IMR-90 (cell line): ENCODE results near the gene PGF. TPM values are rescaled to one million over a fixed set of nuclear protein-coding genes. Genes with fewer than 3 reads are reported as not detected.

Experiments
- ATAC-seq: fragments of 200-7000 bp; cut with Tn5 transposase; 2 replicates; pipeline ENCODE4 v1.9.1; 2020; ENCODE audit warnings: low read depth, mild to moderate bottlenecking, moderate library complexity
- BruUV-seq: library from RNA; stranded (reverse); fragments of 400-500 nt; replicated peaks from 2 replicates; lab custom pipeline; 2021; lab: Mats Ljungman, UMichigan
- CTCF ChIA-PET: fragments of 300-600 bp; formaldehyde crosslinking; extraction: SDS; loops from one replicate; lab custom pipeline; 2021; ENCODE audit warnings: antibody characterized with exemption; lab: Yijun Ruan, JAX
- POLR2A ChIA-PET: fragments of 300-600 bp; sonication (Branson Sonifier 250); formaldehyde crosslinking; loops from one replicate; lab custom pipeline; 2022; ENCODE audit warnings: antibody characterized with exemption; ENCODE audit not compliant: unreplicated experiment; lab: Charles Lee
- DNase-seq: peaks from one replicate; pipeline ENCODE4 v3.0.0; 2013
- H2AFZ ChIP-seq: replicated peaks from 2 replicates; pipeline ENCODE3; 2013; ENCODE audit warnings: low read length, mild to moderate bottlenecking; ENCODE audit not compliant: poor library complexity
- H2AK5ac ChIP-seq: 2 replicates; pipeline ENCODE4 v1.6.1; 2013; ENCODE audit warnings: low read depth, low read length, inconsistent platforms
- H2AK9ac ChIP-seq: replicated peaks from 2 replicates; pipeline ENCODE3; 2013; ENCODE audit warnings: mild to moderate bottlenecking, low read depth, low read length, moderate library complexity; ENCODE audit not compliant: poor library complexity
- H2BK120ac ChIP-seq: 2 replicates; pipeline ENCODE4 v1.6.1; 2013; ENCODE audit warnings: low read depth, low read length, inconsistent platforms
- H2BK15ac ChIP-seq: 3 replicates; pipeline ENCODE4 v1.6.1; 2013; ENCODE audit warnings: low read depth, low read length, inconsistent platforms
- H2BK20ac ChIP-seq: 2 replicates; pipeline ENCODE4 v1.6.1; 2013; ENCODE audit warnings: low read depth, mild to moderate bottlenecking, inconsistent platforms, low read length, moderate library complexity
- H2BK5ac ChIP-seq: 2 replicates; pipeline ENCODE4 v1.6.1; 2013; ENCODE audit warnings: mild to moderate bottlenecking, low read depth, low read length, inconsistent platforms; ENCODE audit not compliant: poor library complexity, severe bottlenecking
- H3K14ac ChIP-seq: replicated peaks from 2 replicates; pipeline ENCODE4 v1.6.1; 2013; ENCODE audit warnings: low read depth, low read length, inconsistent platforms
- H3K18ac ChIP-seq: 2 replicates; pipeline ENCODE4 v1.6.1; 2013; ENCODE audit warnings: low read depth, low read length, control low read depth
- H3K23ac ChIP-seq: 2 replicates; pipeline ENCODE4 v1.6.1; 2013; ENCODE audit warnings: low read depth, low read length, inconsistent platforms
- H3K27ac ChIP-seq: 2 replicates; pipeline ENCODE4 v1.5.1; 2013; ENCODE audit warnings: mild to moderate bottlenecking, control low read depth, low read length; ENCODE audit not compliant: insufficient read depth
- H3K27me3 ChIP-seq: 2 replicates; pipeline ENCODE4 v1.6.1; 2013; ENCODE audit warnings: low read length; ENCODE audit not compliant: control insufficient read depth, insufficient read depth
- H3K36me3 ChIP-seq: 2 replicates; pipeline ENCODE4 v1.6.1; 2013; ENCODE audit warnings: low read length, mixed read lengths; ENCODE audit not compliant: control insufficient read depth, insufficient read depth
- H3K4ac ChIP-seq: 2 replicates; pipeline ENCODE4 v1.6.1; 2013; ENCODE audit warnings: low read depth, low read length, inconsistent platforms
- H3K4me1 ChIP-seq: 2 replicates; pipeline ENCODE4 v1.6.1; 2013; ENCODE audit warnings: low read length, mixed read lengths; ENCODE audit not compliant: control insufficient read depth, insufficient read depth
- H3K4me2 ChIP-seq: 2 replicates; pipeline ENCODE4 v1.6.1; 2013; ENCODE audit warnings: low read depth, mild to moderate bottlenecking, control low read depth, low read length, moderate library complexity
- H3K4me3 ChIP-seq: 2 replicates; pipeline ENCODE4 v1.5.1; 2013; ENCODE audit warnings: low read depth, mild to moderate bottlenecking, control low read depth, low read length, moderate library complexity; ENCODE audit not compliant: insufficient read depth
- H3K56ac ChIP-seq: 2 replicates; pipeline ENCODE4 v1.6.1; 2013; ENCODE audit warnings: low read length, inconsistent platforms; ENCODE audit not compliant: insufficient read depth; ENCODE audit errors: extremely low read depth
- H3K79me1 ChIP-seq, 2 experiments: 2 replicates each; pipeline ENCODE4 v1.6.1; 2013; ENCODE audit warnings: low read length in 2 of 2, inconsistent platforms in 1 of 2, low read depth in 1 of 2
- H3K9ac ChIP-seq: 2 replicates; pipeline ENCODE4 v1.6.1; 2013; ENCODE audit warnings: low read depth, low read length, control low read depth
- H3K9me1 ChIP-seq: 2 replicates; pipeline ENCODE4 v1.6.1; 2013; ENCODE audit warnings: low read length, inconsistent platforms; ENCODE audit not compliant: insufficient read depth
- H3K9me3 ChIP-seq: 2 replicates; pipeline ENCODE4 v1.6.1; 2013; ENCODE audit warnings: low read length; ENCODE audit not compliant: control insufficient read depth, insufficient read depth
- H4K20me1 ChIP-seq: 2 replicates; pipeline ENCODE4 v1.6.1; 2013; ENCODE audit warnings: low read length, inconsistent platforms; ENCODE audit not compliant: insufficient read depth
- H4K5ac ChIP-seq: 2 replicates; pipeline ENCODE4 v1.6.1; 2013; ENCODE audit warnings: mild to moderate bottlenecking, low read depth, low read length, control low read depth
- H4K8ac ChIP-seq, 2 experiments: 2 replicates each; pipeline ENCODE4 v1.6.1; 2013; ENCODE audit warnings: low read depth in 2 of 2, low read length in 2 of 2, control low read depth in 1 of 2, inconsistent platforms in 1 of 2
- H4K91ac ChIP-seq: 2 replicates; pipeline ENCODE4 v1.6.1; 2013; ENCODE audit warnings: low read depth, low read length, inconsistent platforms; ENCODE audit not compliant: insufficient read depth
- BHLHE40 ChIP-seq: fragments of 150-350 bp; IDR thresholded peaks from 2 replicates; pipeline ENCODE4 v1.6.1; 2016; ENCODE audit warnings: mild to moderate bottlenecking, low read depth, low read length
- CEBPB ChIP-seq: IDR thresholded peaks from 2 replicates; pipeline ENCODE4 v1.6.1; 2012; ENCODE audit warnings: low read depth, low read length, improper control_type of control experiment
- CHD1 ChIP-seq: IDR thresholded peaks from 2 replicates; pipeline ENCODE4 v1.6.1; 2012; ENCODE audit warnings: low read depth, low read length, improper control_type of control experiment
- ELK1 ChIP-seq: fragments of 150-350 bp; IDR thresholded peaks from 2 replicates; pipeline ENCODE4 v1.6.1; 2016; ENCODE audit warnings: low read depth, mild to moderate bottlenecking, low read length, moderate library complexity, borderline replicate concordance
- FOS ChIP-seq: fragments of 150-350 bp; IDR thresholded peaks from 2 replicates; pipeline ENCODE4 v1.6.1; 2016; ENCODE audit warnings: low read depth, low read length
- MAFK ChIP-seq: IDR thresholded peaks from 2 replicates; pipeline ENCODE4 v1.6.1; 2012; ENCODE audit warnings: low read depth, low read length, improper control_type of control experiment
- MAZ ChIP-seq: IDR thresholded peaks from 2 replicates; pipeline ENCODE4 v1.6.1; 2012; ENCODE audit warnings: low read depth, mild to moderate bottlenecking, low read length, improper control_type of control experiment, moderate library complexity, borderline replicate concordance
- MXI1 ChIP-seq: IDR thresholded peaks from 2 replicates; pipeline ENCODE4 v1.6.1; 2012; ENCODE audit warnings: low read depth, mild to moderate bottlenecking, low read length, moderate library complexity, borderline replicate concordance
- NFE2L2 ChIP-seq: fragments of 150-350 bp; IDR thresholded peaks from 2 replicates; pipeline ENCODE4 v1.6.1; 2016; ENCODE audit warnings: low read depth, mild to moderate bottlenecking, low read length
- POLR2A ChIP-seq: IDR thresholded peaks from 2 replicates; pipeline ENCODE4 v1.6.1; 2012; ENCODE audit warnings: mild to moderate bottlenecking, low read depth, low read length
- RAD21 ChIP-seq: IDR thresholded peaks from 2 replicates; pipeline ENCODE4 v1.6.1; 2012; ENCODE audit warnings: low read length, improper control_type of control experiment
- RFX5 ChIP-seq: IDR thresholded peaks from 2 replicates; pipeline ENCODE4 v1.8.0; 2012; ENCODE audit warnings: low read depth, mild to moderate bottlenecking, low read length, moderate library complexity
- SMC3 ChIP-seq: fragments of 150-350 bp; IDR thresholded peaks from 2 replicates; pipeline ENCODE4 v1.6.1; 2016; ENCODE audit warnings: low read depth, mild to moderate bottlenecking, antibody characterized with exemption, low read length, moderate library complexity
- USF2 ChIP-seq: fragments of 150-350 bp; IDR thresholded peaks from 2 replicates; pipeline ENCODE4 v1.6.1; 2017; ENCODE audit warnings: mild to moderate bottlenecking, antibody characterized with exemption, low read length, low read depth
- WGBS, 2 experiments: methylation state at CpG; one replicate each; pipeline versions ENCODE4 v1.1.5 to v1.1.7; 2013; ENCODE audit warnings: missing lambda C conversion rate in 2 of 2; ENCODE audit not compliant: insufficient read length in 1 of 2; ENCODE audit errors: extremely low coverage in 2 of 2; 5-methylcytosine and 5-hydroxymethylcytosine counted together
- dilution Hi-C: fragments of 300-500 bp; cut with HindIII; formaldehyde crosslinking; loops from one replicate; pipeline ENCODE4 v1.14.3; 2018; ENCODE audit warnings: low sequenced_read_pairs; ENCODE audit not compliant: unreplicated experiment
- in situ Hi-C: fragments of 300-500 bp; cut with MboI; formaldehyde crosslinking; loops from 3 replicates; pipeline ENCODE4 v1.14.3; 2019; ENCODE audit warnings: low sequenced_read_pairs, inconsistent platforms, mixed read lengths
- intact Hi-C: fragments of 100-400 bp; cut with micrococcal nuclease; formaldehyde crosslinking; loops from 2 replicates; pipeline ENCODE4 v1.10.0; 2022
- polyA plus RNA-seq, 3 experiments: library from polyadenylated mRNA; depleted of rRNA; stranded (reverse); fragments of >200 nt; gene quantifications; 2 replicates each; pipeline ENCODE4 v1.2.3, GENCODE V29; 2012; ENCODE audit warnings: low replicate concordance in 1 of 3
- total RNA-seq: library from RNA; depleted of rRNA; stranded (reverse); fragments of >200 nt; gene quantifications from 2 replicates; pipeline ENCODE4 v1.2.3, GENCODE V29; 2012

The PGF gene
- total and polyA plus RNA-seq, 2 of the 4 experiments (the other 2 are of a cell fraction), result 0.36 to 0.39 TPM

GRCh38 chr14:74948228-74949175 is 6.9 kb downstream of the PGF start:
- WGBS, 2 experiments, result 92% methylated on average over 4 of the region's 23 CpGs; no CpG with 5 or more reads in 1 of the 2 experiments
- 0 out of 2 replicates have a peak, but pooled peaks cover 6% of the 10 kb centered on the region for H3K9me1 ChIP-seq
- TF ChIP-seq MXI1 (no peak), POLR2A (no peak), MAZ (no peak), RFX5 (no peak), NFE2L2 (no peak), CHD1 (no peak), SMC3 (no peak), FOS (no peak), CEBPB (no peak), ELK1 (no peak), MAFK (no peak), BHLHE40 (no peak), USF2 (no peak), RAD21 (no peak)

More at GRCh38 chr14:74948228-74949175, 6.9 kb downstream of the PGF start:
- Histone ChIP-seq H2AFZ (no peak overlapping the region), H4K5ac (no peak overlapping the region), H4K91ac (no peak overlapping the region), H3K27ac (no peak overlapping the region), H3K9me3 (no peaks in the 10 kb centered on the region), H2BK15ac (no peak overlapping the region), H3K4me2 (no peak overlapping the region), H3K18ac (no peak overlapping the region), H3K56ac (no peak overlapping the region), H2BK20ac (no peak overlapping the region), H2AK9ac (no peak overlapping the region), H4K20me1 (no peaks in the 10 kb centered on the region), H3K4me3 (no peak overlapping the region), H3K4me1 (peaks cover 9% of the 10 kb centered on the region; the same call in 1 of the 2 replicates), H4K8ac (no peak overlapping the region), H2AK5ac (no peak overlapping the region), H2BK120ac (no peak overlapping the region), H3K23ac (no peak overlapping the region), H3K4ac (no peak overlapping the region), H3K27me3 (no peaks in the 10 kb centered on the region), H3K36me3 (no peaks in the 10 kb centered on the region), H2BK5ac (no peak overlapping the region), H3K14ac (no peak overlapping the region), H3K79me1 (no peaks in the 10 kb centered on the region), H3K9ac (no peak overlapping the region)
- ChIA-PET CTCF (no interaction called here), POLR2A (no interaction called here)
- intact Hi-C loops, result loop anchor here (10.0 kb wide), 1 partner anchor 346 kb away; no protein-coding TSS in a partner anchor
- no peak for DNase-seq
- in situ Hi-C loops, result no loop called here
- dilution Hi-C loops, result no loop called here
- BruUV-seq, result no TSS peak
- no peak for ATAC-seq
